ENCODE results near the gene PSMB7. TPM values are rescaled to one million over a fixed set of nuclear protein-coding genes. Genes with fewer than 3 reads are reported as not detected.

The PSMB7 gene
- total and polyA plus RNA-seq, 2 of the 8 experiments (the other 6 are each of a cell fraction or from before 2014, with no cell fraction given) = 222 to 357 TPM

GRCh38 chr9:124345751-124346281 lies 69.4 kb downstream of the PSMB7 start:
- ChIA-PET CTCF (ENCODE audit: partially characterized antibody) (interaction anchor here (1.3 to 2.9 kb wide), 5 partner anchors 9 to 219 kb away, joined by 3 to 12 read pairs (median 5); no protein-coding TSS in a partner anchor), POLR2A (ENCODE audit: partially characterized antibody) (interaction anchor here (2.5 kb wide), 1 partner anchor 9 kb away, joined by 9 read pairs; no protein-coding TSS in a partner anchor)
- H3K27ac ChIP-seq (ENCODE audit: low read depth, low read length) = no peak overlapping the region
- no peak for DNase-seq (ENCODE audit: low read depth in 1 of 2, low spot score in 2 of 2)
- 80% methylated on average over 9 of the region's 9 CpGs; no CpG with 5 or more reads in 1 of the 2 experiments for WGBS, 2 experiments (ENCODE audit: extremely low coverage in 1 of 2, insufficient coverage in 1 of 2, insufficient read length in 1 of 2, insufficient replicate concordance in 2 of 2, low coverage in 1 of 2, low lambda C conversion rate in 2 of 2, missing lambda C conversion rate in 1 of 2)
- no peak overlapping the region for H2BK12ac ChIP-seq (ENCODE audit: low read depth, low read length)
- H4K91ac ChIP-seq (replicated peaks; ENCODE audit: insufficient read length, low read length) = no peak overlapping the region
- no peak overlapping the region for H4K8ac ChIP-seq (ENCODE audit: extremely low read depth, insufficient read depth, low read length)
- no peak overlapping the region for H3K4ac ChIP-seq (replicated peaks; ENCODE audit: insufficient read length, low read depth, low read length)
- H2BK15ac ChIP-seq (ENCODE audit: low read length) = no peak overlapping the region
- no peak overlapping the region for H2BK120ac ChIP-seq (replicated peaks; ENCODE audit: low read depth, low read length)
- no peak overlapping the region for H4K5ac ChIP-seq (ENCODE audit: insufficient read length, low read depth, low read length)
- H3K23ac ChIP-seq (ENCODE audit: insufficient read length) = no peak overlapping the region
- H2AFZ ChIP-seq (ENCODE audit: low read length) = no peak overlapping the region
- no peaks in the 10 kb centered on the region for H3K23me2 ChIP-seq (ENCODE audit: low read depth, low read length)
- peaks cover 0 to 12% (median 7%) of the 10 kb centered on the region in 4 experiments; a peak in 5 of 7 replicates for H3K4me1 ChIP-seq (replicated peaks in 1 of 4; ENCODE audit: control insufficient read depth in 3 of 4, insufficient read depth in 4 of 4, low read length in 3 of 4)
- H2AK5ac ChIP-seq (ENCODE audit: low read depth, low read length) = no peak overlapping the region
- no peak overlapping the region for H2BK20ac ChIP-seq (ENCODE audit: low read length)
- H3K9ac ChIP-seq (replicated peaks in 1 of 4; ENCODE audit: extremely low read depth in 1 of 4, low read depth in 3 of 4, low read length in 3 of 4) = no peak overlapping the region
- no peaks in the 10 kb centered on the region for H3K27me3 ChIP-seq (replicated peaks in 1 of 4; ENCODE audit: control insufficient read depth in 3 of 4, extremely low read depth in 1 of 4, insufficient read depth in 3 of 4, low read length in 3 of 4)
- H2BK5ac ChIP-seq (ENCODE audit: low read depth, low read length) = no peak overlapping the region
- no peak overlapping the region for H3K14ac ChIP-seq (ENCODE audit: insufficient read length)
- no peaks in the 10 kb centered on the region for H3K79me2 ChIP-seq (ENCODE audit: control insufficient read depth in 1 of 2, insufficient read depth in 2 of 2, low read length in 2 of 2)
- no peak overlapping the region for H3K4me3 ChIP-seq (ENCODE audit: extremely low read depth in 1 of 4, insufficient read depth in 2 of 4, low read depth in 3 of 4, low read length in 4 of 4)
- no peak overlapping the region for H3K56ac ChIP-seq (replicated peaks; ENCODE audit: insufficient read length, low read depth, low read length)
- no peaks in the 10 kb centered on the region; the same call in 1 of the 2 replicates for H3K79me1 ChIP-seq (ENCODE audit: low read depth, low read length)
- FAIRE-seq = no peak
- TF ChIP-seq SIN3A (conservative IDR thresholded peaks at IDR 0.05 in 1 of 2, IDR thresholded peaks at IDR 0.05 in 1 of 2; ENCODE audit: low read depth in 1 of 2, low read length in 2 of 2) = no peak
- TF ChIP-seq SRF (IDR thresholded peaks at IDR 0.05; ENCODE audit: low read depth, low read length) = no peak
- TF ChIP-seq SUZ12 (IDR thresholded peaks at IDR 0.05; ENCODE audit: low read length) = no peak
- TF ChIP-seq FOSL1 (IDR thresholded peaks at IDR 0.05; ENCODE audit: insufficient read depth, low read depth, low read length) = no peak
- no peak for TF ChIP-seq SIRT6 (IDR thresholded peaks at IDR 0.05; ENCODE audit: low read length)
- no peak for TF ChIP-seq CREB1 (IDR thresholded peaks at IDR 0.05)
- TF ChIP-seq CEBPB (IDR thresholded peaks at IDR 0.05; ENCODE audit: low read depth, low read length) = no peak
- peaks cover 1 to 24% of the 10 kb centered on the region in 2 experiments for H4K20me1 ChIP-seq (replicated peaks in 1 of 2; ENCODE audit: control insufficient read depth in 1 of 2, insufficient read depth in 2 of 2, low read length in 2 of 2)
- no peak overlapping the region; the same call in 1 of the 2 replicates for H3K18ac ChIP-seq (ENCODE audit: extremely low read depth, low read length)
- no peak overlapping the region for H3K4me2 ChIP-seq (ENCODE audit: insufficient read depth in 1 of 2, low read depth in 2 of 2, low read length in 2 of 2)
- H3K9me3 ChIP-seq (ENCODE audit: insufficient read depth in 2 of 2, low read depth in 1 of 2, low read length in 1 of 2) = no peaks in the 10 kb centered on the region
- H3K36me3 ChIP-seq (ENCODE audit: control insufficient read depth in 2 of 4, insufficient read depth in 4 of 4, low read length in 3 of 4) = peaks cover 0 to 17% (median 2%) of the 10 kb centered on the region in 4 experiments; a peak in 5 of 8 replicates

All from H1 (cell line).